WTC11 (cell line): ENCODE data around the gene TMEM114. TPM values are rescaled to one million over a fixed set of nuclear protein-coding genes. Genes with fewer than 3 reads are reported as not detected.
"Not testable (repeated sequence)": the region's sequence is repeated elsewhere in the genome, so short reads cannot be mapped to it uniquely, and the experiment has no call there.

Source experiments
- ATAC-seq: fragments of 200-7000 bp; cut with Tn5 transposase; 2 replicates; pipeline ENCODE4 v1.10.0; 2021; ENCODE audit warnings: mild to moderate bottlenecking, moderate library complexity
- CTCF ChIA-PET: fragments of 300-600 bp; sonication (Branson Sonifier 250); formaldehyde crosslinking; loops from one replicate; lab custom pipeline; 2021; ENCODE audit warnings: antibody characterized with exemption; lab: Charles Lee
- POLR2A ChIA-PET: fragments of 350-600 bp; sonication (Branson Sonifier 250); formaldehyde crosslinking; loops from one replicate; lab custom pipeline; 2021; ENCODE audit warnings: antibody characterized with exemption; lab: Charles Lee
- DNase-seq: peaks from one replicate; pipeline ENCODE4 v3.0.0; 2021; ENCODE audit warnings: low spot score
- H3K27ac Mint-ChIP-seq: 2 replicates; pipeline ENCODE4 v1.8.0; 2021; ENCODE audit warnings: mixed read lengths
- H3K27me3 Mint-ChIP-seq: 2 replicates; pipeline ENCODE4 v1.8.0; 2021; ENCODE audit warnings: low read depth, mild to moderate bottlenecking, moderate library complexity, mixed read lengths
- H3K36me3 Mint-ChIP-seq: 2 replicates; pipeline ENCODE4 v1.8.0; 2021; ENCODE audit warnings: mixed read lengths
- H3K4me1 Mint-ChIP-seq: 2 replicates; pipeline ENCODE4 v1.8.0; 2022; ENCODE audit warnings: mixed read lengths
- H3K4me3 Mint-ChIP-seq: 2 replicates; pipeline ENCODE4 v1.8.0; 2021; ENCODE audit warnings: mild to moderate bottlenecking, moderate library complexity, mixed read lengths
- H3K9me3 Mint-ChIP-seq: 2 replicates; pipeline ENCODE4 v1.8.0; 2021; ENCODE audit warnings: mixed read lengths
- AR ChIP-seq: fragments of 250-450 bp; sonication (Bioruptor Pico); IDR thresholded peaks from 2 replicates; pipeline ENCODE4 v1.9.0; 2021; ENCODE audit warnings: mild to moderate bottlenecking
- ARID4B ChIP-seq: sonication (generic); formaldehyde crosslinking; IDR thresholded peaks from 2 replicates; pipeline ENCODE4 v1.8.0; 2023; ENCODE audit warnings: missing genetic modification reagents, mild to moderate bottlenecking, borderline replicate concordance
- CREM ChIP-seq: sonication (generic); formaldehyde crosslinking; IDR thresholded peaks from 2 replicates; pipeline ENCODE4 v1.8.1; 2022; ENCODE audit warnings: mild to moderate bottlenecking, missing genetic modification reagents, moderate library complexity
- E2F1 ChIP-seq: sonication (generic); formaldehyde crosslinking; IDR thresholded peaks from 2 replicates; pipeline ENCODE4 v1.8.0; 2022; ENCODE audit warnings: mild to moderate bottlenecking, missing genetic modification reagents
- FOXP1 ChIP-seq: sonication (generic); formaldehyde crosslinking; IDR thresholded peaks from 2 replicates; pipeline ENCODE4 v1.8.0; 2022; ENCODE audit warnings: missing genetic modification reagents, mild to moderate bottlenecking, moderate library complexity, borderline replicate concordance
- HMGA2 ChIP-seq: fragments of 250-450 bp; sonication (Bioruptor Pico); IDR thresholded peaks from 2 replicates; pipeline ENCODE4 v1.4.0; 2021; ENCODE audit warnings: mild to moderate bottlenecking, moderate library complexity
- KAT7 ChIP-seq: sonication (generic); formaldehyde crosslinking; IDR thresholded peaks from 2 replicates; pipeline ENCODE4 v1.8.1; 2023; ENCODE audit warnings: missing genetic modification reagents, mild to moderate bottlenecking, borderline replicate concordance
- NFYB ChIP-seq: sonication (generic); formaldehyde crosslinking; conservative IDR thresholded peaks from 2 replicates; pipeline ENCODE4 v1.8.0; 2022; ENCODE audit warnings: low read depth, missing genetic modification reagents
- SMAD3 ChIP-seq: sonication (generic); formaldehyde crosslinking; IDR thresholded peaks from 2 replicates; pipeline ENCODE4 v1.8.0; 2022; ENCODE audit warnings: missing genetic modification reagents, mild to moderate bottlenecking, borderline replicate concordance
- SOX15 ChIP-seq: fragments of 250-450 bp; sonication (Bioruptor Pico); IDR thresholded peaks from 2 replicates; pipeline ENCODE4 v1.9.0; 2021; ENCODE audit warnings: mild to moderate bottlenecking
- TCF7 ChIP-seq: sonication (generic); formaldehyde crosslinking; IDR thresholded peaks from 2 replicates; pipeline ENCODE4 v1.8.0; 2022; ENCODE audit warnings: mild to moderate bottlenecking, low read depth, missing genetic modification reagents, moderate library complexity
- ZNF219 ChIP-seq: sonication (generic); formaldehyde crosslinking; IDR thresholded peaks from 2 replicates; pipeline ENCODE4 v1.8.0; 2023; ENCODE audit warnings: missing genetic modification reagents, mild to moderate bottlenecking, borderline replicate concordance
- ZNF232 ChIP-seq: sonication (generic); formaldehyde crosslinking; IDR thresholded peaks from 2 replicates; pipeline ENCODE4 v1.8.0; 2022; ENCODE audit warnings: mild to moderate bottlenecking, missing genetic modification reagents
- total RNA-seq: library from RNA; stranded (reverse); gene quantifications from 3 replicates; pipeline ENCODE4 v1.2.3, GENCODE V29; 2021
- TF ChIP-seq, protein P1 (sequence below): fragments of 250-450 bp; sonication (Bioruptor Pico); IDR thresholded peaks from 2 replicates; pipeline ENCODE4 v1.9.0; 2021; ENCODE audit warnings: moderate library complexity, mild to moderate bottlenecking, inconsistent platforms, borderline replicate concordance

The TMEM114 gene
- total RNA-seq, 1 experiment from 2014 or later = 0.37 TPM

GRCh38 chr16:8565498-8565897, 24.8 kb downstream of the TMEM114 start (continued):
- TF ChIP-seq AR (no peak), CREM (CRISPR knock-in tag) (no peak), FOXP1 (no peak)

DNA sequence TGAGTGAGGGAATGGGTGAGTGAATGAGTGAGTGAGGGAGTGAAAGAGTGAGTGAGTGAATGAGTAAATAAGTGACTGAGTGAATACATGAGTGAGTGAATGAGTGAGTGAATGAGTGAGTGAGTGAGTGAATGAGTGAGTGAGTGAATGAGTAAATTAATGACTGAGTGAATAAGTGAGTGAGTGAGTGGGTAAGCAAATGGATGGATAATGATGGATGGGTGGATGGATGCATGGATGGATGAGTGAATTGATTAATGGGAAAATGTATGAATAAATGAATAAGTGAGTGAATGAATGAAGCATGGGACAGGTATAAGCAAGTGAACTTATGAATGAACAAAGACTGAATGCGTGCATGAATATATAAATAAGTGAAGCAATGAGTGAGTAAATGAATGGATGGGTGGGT, 25.4 kb downstream of the TMEM114 start:
- H3K9me3 Mint-ChIP-seq = no peaks in the 10 kb centered on the region
- H3K27me3 Mint-ChIP-seq = peaks cover 9% of the 10 kb centered on the region; the same call in 1 of the 2 replicates
- ATAC-seq (no peak), DNase-seq (no peak)
- H3K4me3 Mint-ChIP-seq = no peak overlapping the region
- H3K27ac Mint-ChIP-seq = no peak overlapping the region
- H3K4me1 Mint-ChIP-seq = peaks cover under 1% of the 10 kb centered on the region; the same call in 1 of the 2 replicates
- TF ChIP-seq SOX15 = no peak
- no peak for TF ChIP-seq KAT7 (CRISPR knock-in tag)
- no peak for TF ChIP-seq ZNF219 (CRISPR knock-in tag)
- TF ChIP-seq NFYB (CRISPR knock-in tag) = no peak
- no peak for TF ChIP-seq TCF7 (CRISPR knock-in tag)
- TF ChIP-seq SMAD3 (CRISPR knock-in tag) = no peak
- TF ChIP-seq E2F1 (CRISPR knock-in tag) = no peak
- no peak for TF ChIP-seq ARID4B (CRISPR knock-in tag)
- TF ChIP-seq ZNF232 = no peak
- no peak for TF ChIP-seq HMGA2 (CRISPR knock-in tag)
- TF ChIP-seq, protein P1, sequence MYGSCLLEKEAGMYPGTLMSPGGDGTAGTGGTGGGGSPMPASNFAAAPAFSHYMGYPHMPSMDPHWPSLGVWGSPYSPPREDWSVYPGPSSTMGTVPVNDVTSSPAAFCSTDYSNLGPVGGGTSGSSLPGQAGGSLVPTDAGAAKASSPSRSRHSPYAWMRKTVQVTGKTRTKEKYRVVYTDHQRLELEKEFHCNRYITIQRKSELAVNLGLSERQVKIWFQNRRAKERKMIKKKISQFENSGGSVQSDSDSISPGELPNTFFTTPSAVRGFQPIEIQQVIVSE (CRISPR knock-in tag) = no peak
- ChIA-PET POLR2A (no interaction called here), CTCF (no interaction called here)
- H3K36me3 Mint-ChIP-seq = peaks cover 8% of the 10 kb centered on the region; the same call in 1 of the 2 replicates

DNA sequence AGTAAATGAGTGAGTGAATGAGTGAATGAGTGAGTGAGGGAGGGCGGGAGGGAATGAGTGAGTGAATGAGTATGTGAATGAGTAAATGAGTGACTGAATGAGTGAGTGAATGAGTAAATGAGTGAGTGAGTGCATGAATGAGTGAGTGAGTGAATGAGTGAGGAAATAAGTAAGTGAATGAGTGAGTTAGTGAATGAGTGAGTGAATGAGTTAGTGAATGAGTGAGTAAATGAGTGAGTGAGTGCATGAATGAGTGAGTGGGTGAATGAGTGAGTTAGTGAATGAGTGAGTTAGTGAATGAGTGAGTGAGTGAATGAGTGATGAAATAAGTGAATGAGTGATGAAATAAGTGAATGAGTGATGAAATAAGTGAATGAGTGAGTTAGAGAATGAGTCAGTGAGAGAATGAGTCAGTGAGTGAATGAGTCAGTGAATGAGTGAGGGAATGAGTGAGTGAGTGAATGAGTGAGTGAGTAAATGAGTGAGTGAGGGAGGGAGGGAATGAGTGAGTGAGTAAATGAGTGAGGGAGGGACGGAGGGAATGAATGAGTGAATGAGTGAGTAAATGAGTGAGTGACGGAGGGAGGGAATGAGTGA, 26.3 kb downstream of the TMEM114 start:
- DNase-seq, H3K4me3 Mint-ChIP-seq, H3K9me3 Mint-ChIP-seq, H3K4me1 Mint-ChIP-seq, ATAC-seq, H3K27ac Mint-ChIP-seq, CTCF ChIA-PET, POLR2A ChIA-PET: not testable (repeated sequence)
- H3K36me3 Mint-ChIP-seq = peaks cover 12% of the 10 kb centered on the region; the same call in 1 of the 2 replicates
- peaks cover 15% of the 10 kb centered on the region; the same call in 1 of the 2 replicates for H3K27me3 Mint-ChIP-seq
